Measurements from ENCODE around the gene RAB40B. TPM values are rescaled to one million over a fixed set of nuclear protein-coding genes. Genes with fewer than 3 reads are reported as not detected.

RAB40B gene
- polyA plus RNA-seq, 1 of the 3 experiments (the other 2 are of a cell fraction): 20.7 TPM

GRCh38 chr17:82703036-82703745 lies 4.7 kb upstream of the RAB40B start:
- Histone ChIP-seq H3K4me1 (ENCODE audit: control insufficient read depth in 1 of 2, insufficient read depth in 2 of 2, low read depth in 1 of 2, low read length in 1 of 2) (peaks cover 0 to 7% of the 10 kb centered on the region in 2 experiments; a peak in 1 of 4 replicates), H3K4me2 (no peak overlapping the region), H4K20me1 (ENCODE audit: insufficient read depth) (no peaks in the 10 kb centered on the region), H2AFZ (ENCODE audit: low read depth) (no peak overlapping the region), H3K9me3 (no peaks in the 10 kb centered on the region), H3K27ac (ENCODE audit: low read depth in 2 of 2, low read length in 1 of 2) (no peak overlapping the region), H3K27me3 (ENCODE audit: insufficient read depth) (no peaks in the 10 kb centered on the region), H3K9ac (no peak overlapping the region), H3K79me2 (ENCODE audit: insufficient read depth) (no peaks in the 10 kb centered on the region), H3K36me3 (replicated peaks in 1 of 2; ENCODE audit: control insufficient read depth in 1 of 2, insufficient read depth in 2 of 2, low read length in 1 of 2) (no peaks in the 10 kb centered on the region), H3F3A (replicated peaks; ENCODE audit: insufficient read depth) (peaks cover 10% of the 10 kb centered on the region), H3K4me3 (ENCODE audit: low read depth in 2 of 2, low read length in 1 of 2) (no peak overlapping the region), H3K9me2 (no peaks in the 10 kb centered on the region)
- WGBS (ENCODE audit: low lambda C conversion rate): 76% methylated on average over 24 of the region's 26 CpGs
- no peak for DNase-seq
- ChIA-PET POLR2A (no interaction called here), CTCF (interaction anchor here (1.3 kb wide), 1 partner anchor 8 kb away, joined by 5 read pairs; no protein-coding TSS in a partner anchor)
- TF ChIP-seq NRF1 (IDR thresholded peaks at IDR 0.05; ENCODE audit: low read depth, low read length) (no peak), MXI1 (IDR thresholded peaks at IDR 0.05; ENCODE audit: low read depth, low read length) (no peak), FOXM1 (IDR thresholded peaks at IDR 0.05; ENCODE audit: low read depth) (no peak), RCOR1 (IDR thresholded peaks at IDR 0.05; ENCODE audit: low read length) (no peak), GATA2 (CRISPR knock-in tag; IDR thresholded peaks at IDR 0.05) (no peak), RXRA (IDR thresholded peaks at IDR 0.05; ENCODE audit: borderline replicate concordance, low read depth) (no peak), POLR2AphosphoS5 (IDR thresholded peaks at IDR 0.05; ENCODE audit: low read depth, low read length) (no peak), MEF2A (IDR thresholded peaks at IDR 0.05; ENCODE audit: borderline replicate concordance, low read depth) (no peak), SIN3A (IDR thresholded peaks at IDR 0.05; ENCODE audit: borderline replicate concordance, low read depth, low read length) (no peak), EZH2phosphoT487 (IDR thresholded peaks at IDR 0.05; ENCODE audit: borderline replicate concordance, low read depth) (no peak), CHD2 (IDR thresholded peaks at IDR 0.05; ENCODE audit: low read length, partially characterized antibody) (no peak), TEAD4 (IDR thresholded peaks at IDR 0.05; ENCODE audit: borderline replicate concordance, insufficient read depth) (no peak), RFX5 (IDR thresholded peaks at IDR 0.05; ENCODE audit: low read length) (no peak), JUND (IDR thresholded peaks at IDR 0.05) (no peak), REST (IDR thresholded peaks at IDR 0.05; ENCODE audit: low read depth, low read length) (no peak), TAF1 (IDR thresholded peaks at IDR 0.05; ENCODE audit: borderline replicate concordance, low read depth, low read length) (no peak), TCF12 (IDR thresholded peaks at IDR 0.05) (no peak)
- TF ChIP-seq, protein P1, sequence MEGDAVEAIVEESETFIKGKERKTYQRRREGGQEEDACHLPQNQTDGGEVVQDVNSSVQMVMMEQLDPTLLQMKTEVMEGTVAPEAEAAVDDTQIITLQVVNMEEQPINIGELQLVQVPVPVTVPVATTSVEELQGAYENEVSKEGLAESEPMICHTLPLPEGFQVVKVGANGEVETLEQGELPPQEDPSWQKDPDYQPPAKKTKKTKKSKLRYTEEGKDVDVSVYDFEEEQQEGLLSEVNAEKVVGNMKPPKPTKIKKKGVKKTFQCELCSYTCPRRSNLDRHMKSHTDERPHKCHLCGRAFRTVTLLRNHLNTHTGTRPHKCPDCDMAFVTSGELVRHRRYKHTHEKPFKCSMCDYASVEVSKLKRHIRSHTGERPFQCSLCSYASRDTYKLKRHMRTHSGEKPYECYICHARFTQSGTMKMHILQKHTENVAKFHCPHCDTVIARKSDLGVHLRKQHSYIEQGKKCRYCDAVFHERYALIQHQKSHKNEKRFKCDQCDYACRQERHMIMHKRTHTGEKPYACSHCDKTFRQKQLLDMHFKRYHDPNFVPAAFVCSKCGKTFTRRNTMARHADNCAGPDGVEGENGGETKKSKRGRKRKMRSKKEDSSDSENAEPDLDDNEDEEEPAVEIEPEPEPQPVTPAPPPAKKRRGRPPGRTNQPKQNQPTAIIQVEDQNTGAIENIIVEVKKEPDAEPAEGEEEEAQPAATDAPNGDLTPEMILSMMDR (IDR thresholded peaks at IDR 0.05): no peak
- TF ChIP-seq, protein P2, sequence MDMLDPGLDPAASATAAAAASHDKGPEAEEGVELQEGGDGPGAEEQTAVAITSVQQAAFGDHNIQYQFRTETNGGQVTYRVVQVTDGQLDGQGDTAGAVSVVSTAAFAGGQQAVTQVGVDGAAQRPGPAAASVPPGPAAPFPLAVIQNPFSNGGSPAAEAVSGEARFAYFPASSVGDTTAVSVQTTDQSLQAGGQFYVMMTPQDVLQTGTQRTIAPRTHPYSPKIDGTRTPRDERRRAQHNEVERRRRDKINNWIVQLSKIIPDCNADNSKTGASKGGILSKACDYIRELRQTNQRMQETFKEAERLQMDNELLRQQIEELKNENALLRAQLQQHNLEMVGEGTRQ (IDR thresholded peaks at IDR 0.05; ENCODE audit: borderline replicate concordance, low read depth, low read length): no peak
